Measurements from ENCODE around the gene NXPH3.

DNA sequence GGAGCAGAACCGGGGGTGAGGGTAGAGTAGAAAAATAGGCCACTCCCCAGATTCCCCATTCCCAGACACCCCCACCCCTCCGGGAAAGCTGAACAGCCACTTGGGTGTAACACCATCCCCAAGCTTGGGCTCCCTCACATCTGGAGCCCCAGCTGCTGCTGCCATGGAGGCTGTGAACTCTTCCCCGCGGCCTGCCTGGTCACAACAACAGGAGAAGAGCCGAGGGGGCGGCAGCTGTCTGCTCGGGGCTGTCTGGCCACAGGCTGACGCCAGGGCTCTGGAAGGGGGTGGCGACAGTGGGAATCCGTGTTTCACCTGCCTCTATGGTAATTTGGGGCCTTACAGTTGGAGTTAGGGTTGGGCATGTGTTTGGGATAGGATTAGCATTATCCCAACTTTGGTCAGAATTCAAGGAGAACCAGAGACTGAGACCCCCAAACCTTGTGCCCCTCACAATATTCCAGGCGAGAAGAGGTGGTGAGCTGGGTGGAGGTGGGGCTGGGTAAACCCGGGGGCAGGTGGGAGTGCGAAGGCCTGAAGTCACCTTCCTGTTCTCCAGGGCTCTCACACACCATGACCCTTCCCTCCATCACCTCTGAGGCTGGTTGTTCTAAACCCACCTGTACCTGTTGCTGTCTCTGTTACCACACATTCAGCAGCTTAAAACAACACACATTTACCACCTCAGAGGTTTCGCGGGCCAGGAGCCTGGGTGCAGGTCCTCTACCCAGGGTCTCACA is 29.7 kb upstream of the NXPH3 start:
- no peak for TF ChIP-seq POLR2AphosphoS5 (IDR thresholded peaks at IDR 0.05; ENCODE audit: low read depth, low read length)
- no peak for TF ChIP-seq POLR2A (IDR thresholded peaks at IDR 0.05; ENCODE audit: low read depth, low read length)
- no peak for TF ChIP-seq TAF1 (IDR thresholded peaks at IDR 0.05; ENCODE audit: low read depth, low read length)
- no peak for TF ChIP-seq SPI1 (IDR thresholded peaks at IDR 0.05; ENCODE audit: low read depth, low read length)
- TF ChIP-seq POU2F2 (IDR thresholded peaks at IDR 0.05; ENCODE audit: low read depth, low read length): no peak

Data from GM12891 (cell line).